G401 (cell line): ENCODE results near the gene GFPT1. TPM values are rescaled to one million over a fixed set of nuclear protein-coding genes. Genes with fewer than 3 reads are reported as not detected.

Source experiments
- DNase-seq: peaks from one replicate; pipeline ENCODE4 v3.0.0-alpha.2; 2015; ENCODE audit warnings: low spot score
- in situ Hi-C: cut with HindIII; loops from 2 replicates; pipeline ENCODE4 v1.10.0; 2016; ENCODE audit warnings: low sequenced_read_pairs, mixed read lengths
- total RNA-seq: library from RNA; depleted of rRNA; stranded (reverse); fragments of >200 nt; shearing (Covaris generic); gene quantifications from 2 replicates; pipeline ENCODE4 v1.2.3, GENCODE V29; 2014

The GFPT1 gene
- total RNA-seq, 1 experiment from 2014 or later = 20.4 TPM

GRCh38 chr2:69340101-69340775 is 46.8 kb downstream of the GFPT1 start:
- DNase-seq = no peak
- in situ Hi-C loops = no loop called here

GRCh38 chr2:69335311-69335710 is 51.7 kb downstream of the GFPT1 start:
- DNase-seq = no peak
- in situ Hi-C loops = no loop called here

- in situ Hi-C loops = no loop called here
- no peak for DNase-seq
Measured at GRCh38 chr2:69333352-69333751, 53.7 kb downstream of the GFPT1 start.

- in situ Hi-C loops = no loop called here
Measured at GRCh38 chr2:69330781-69331180, 56.2 kb downstream of the GFPT1 start.

GRCh38 chr2:69322631-69323030 is 64.4 kb downstream of the GFPT1 start:
- in situ Hi-C loops = no loop called here
- no peak for DNase-seq

More at GRCh38 chr2:69330781-69331180, 56.2 kb downstream of the GFPT1 start:
- DNase-seq = no peak

GRCh38 chr2:69316550-69316949 is 70.5 kb downstream of the GFPT1 start:
- in situ Hi-C loops = no loop called here
- DNase-seq = no peak

- DNase-seq = no peak
- in situ Hi-C loops = no loop called here
Measured at GRCh38 chr2:69315160-69315761, 71.8 kb downstream of the GFPT1 start.

GRCh38 chr2:69311024-69311416 is 76.0 kb downstream of the GFPT1 start:
- in situ Hi-C loops = no loop called here
- DNase-seq = no peak

GRCh38 chr2:69310111-69311023 is 76.7 kb downstream of the GFPT1 start:
- DNase-seq = no peak
- in situ Hi-C loops = no loop called here

GRCh38 chr2:69309351-69310110 is 77.5 kb downstream of the GFPT1 start:
- DNase-seq = no peak
- in situ Hi-C loops = no loop called here

GRCh38 chr2:69308338-69308737 is 78.7 kb downstream of the GFPT1 start:
- in situ Hi-C loops = no loop called here
- no peak for DNase-seq

GRCh38 chr2:69307579-69308064 is 79.4 kb downstream of the GFPT1 start:
- no peak for DNase-seq
- in situ Hi-C loops = no loop called here

- in situ Hi-C loops = no loop called here
- DNase-seq = peak; percentile 60
Measured at GRCh38 chr2:69306822-69307578, 80.0 kb downstream of the GFPT1 start.

GRCh38 chr2:69306393-69306821 is 80.6 kb downstream of the GFPT1 start:
- in situ Hi-C loops = no loop called here
- no peak for DNase-seq

- in situ Hi-C loops = no loop called here
- peak; percentile 8 for DNase-seq
Measured at GRCh38 chr2:69305712-69306392, 81.2 kb downstream of the GFPT1 start.

GRCh38 chr2:69305166-69305565 is 81.9 kb downstream of the GFPT1 start:
- in situ Hi-C loops = no loop called here
- no peak for DNase-seq

- DNase-seq = no peak
- in situ Hi-C loops = no loop called here
Measured at GRCh38 chr2:69304656-69305055, 82.4 kb downstream of the GFPT1 start.

GRCh38 chr2:69300650-69301049 is 86.4 kb downstream of the GFPT1 start:
- no peak for DNase-seq
- in situ Hi-C loops = no loop called here
